Keratinocyte (primary cell): ENCODE measurements around the gene TMEM143. TPM values are rescaled to one million over a fixed set of nuclear protein-coding genes. Genes with fewer than 3 reads are reported as not detected.

ENCODE experiments used
- DNase-seq: peaks from one replicate; pipeline ENCODE4 v3.0.0-alpha.2; 2011; ENCODE audit warnings: low read depth, missing footprints, low spot score
- FAIRE-seq: peaks from 2 replicates; lab custom pipeline; 2011; peaks lifted over from hg19 to GRCh38; lab: Jason Lieb, UNC
- H2AFZ ChIP-seq: 2 replicates; pipeline ENCODE4 v1.6.0; 2012; ENCODE audit warnings: low read length, control low read depth, inconsistent platforms; ENCODE audit not compliant: control insufficient read depth
- H3K27ac ChIP-seq: 2 replicates; pipeline ENCODE4 v1.5.1; 2011; ENCODE audit warnings: low read length; ENCODE audit not compliant: control insufficient read depth, insufficient read depth
- H3K27me3 ChIP-seq: 3 replicates; pipeline ENCODE4 v1.6.0; 2011; ENCODE audit warnings: low read length; ENCODE audit not compliant: control insufficient read depth, insufficient read depth; ENCODE audit errors: extremely low read depth
- H3K36me3 ChIP-seq, 2 experiments: 2 replicates in 1 of 2; 3 replicates in 1 of 2; pipeline ENCODE4 v1.5.1; 2011; ENCODE audit warnings: low read length in 2 of 2, mild to moderate bottlenecking in 1 of 2; ENCODE audit not compliant: control insufficient read depth in 2 of 2, insufficient read depth in 2 of 2; ENCODE audit errors: extremely low read depth in 1 of 2
- H3K4me1 ChIP-seq: 3 replicates; pipeline ENCODE4 v1.5.1; 2011; ENCODE audit warnings: low read length; ENCODE audit not compliant: control insufficient read depth, insufficient read depth; ENCODE audit errors: extremely low read depth
- H3K4me2 ChIP-seq: 3 replicates; pipeline ENCODE4 v1.6.0; 2011; ENCODE audit warnings: low read depth, low read length; ENCODE audit not compliant: control insufficient read depth, insufficient read depth; ENCODE audit errors: extremely low read depth
- H3K4me3 ChIP-seq, 3 experiments: fragments of 200-600 bp in 1 of 3; sonication (generic) in 1 of 3; 2 replicates in 2 of 3; 3 replicates in 1 of 3; pipeline ENCODE4 v1.5.1; 2011 to 2016; ENCODE audit warnings: low read length in 3 of 3, mild to moderate bottlenecking in 3 of 3, control low read depth in 2 of 3, inconsistent platforms in 1 of 3, low read depth in 1 of 3, mixed read lengths in 1 of 3, mixed run types in 1 of 3, moderate library complexity in 1 of 3; ENCODE audit not compliant: control insufficient read depth in 2 of 3, insufficient read depth in 2 of 3; ENCODE audit errors: extremely low read depth in 1 of 3
- H3K79me2 ChIP-seq: 2 replicates; pipeline ENCODE4 v1.6.0; 2012; ENCODE audit warnings: low read length; ENCODE audit not compliant: control insufficient read depth, insufficient read depth
- H3K9ac ChIP-seq: 3 replicates; pipeline ENCODE4 v1.6.0; 2011; ENCODE audit warnings: low read length; ENCODE audit not compliant: control insufficient read depth, insufficient read depth; ENCODE audit errors: extremely low read depth
- H3K9me1 ChIP-seq: 3 replicates; pipeline ENCODE4 v1.6.0; 2011; ENCODE audit warnings: low read length; ENCODE audit not compliant: control insufficient read depth, insufficient read depth; ENCODE audit errors: extremely low read depth
- H3K9me3 ChIP-seq: 2 replicates; pipeline ENCODE4 v1.5.1; 2012; ENCODE audit warnings: low read depth, low read length; ENCODE audit not compliant: control insufficient read depth
- H4K20me1 ChIP-seq: 3 replicates; pipeline ENCODE4 v1.6.0; 2011; ENCODE audit warnings: low read length; ENCODE audit not compliant: control insufficient read depth, insufficient read depth; ENCODE audit errors: extremely low read depth
- EZH2 ChIP-seq: IDR thresholded peaks from one replicate; pipeline ENCODE4 v1.6.1; 2012; ENCODE audit warnings: inconsistent platforms, mild to moderate bottlenecking, low read length, moderate library complexity
- dilution Hi-C: fragments of 300-500 bp; cut with MboI; formaldehyde crosslinking; loops from one replicate; pipeline ENCODE4 v1.7.0; 2020; ENCODE audit warnings: low sequenced_read_pairs; ENCODE audit not compliant: extremely low pct_ligation_motif_present
- polyA plus RNA-seq, 5 experiments: library from polyadenylated mRNA; depleted of rRNA in 3 of 5; stranded (reverse) in 3 of 5; stranded (forward) in 1 of 5; unstranded in 1 of 5; fragments of >200 nt; gene quantifications; 1 replicate in 1 of 5; 2 replicates in 3 of 5; 3 replicates in 1 of 5; pipeline versions ENCODE4 v1.2.1 to v1.2.3, GENCODE V29; 2011 to 2012; ENCODE audit warnings: missing spikeins in 2 of 5, low read depth in 1 of 5, low replicate concordance in 1 of 5
- TF ChIP-seq, protein P1 (sequence below), 3 experiments: IDR thresholded peaks in 1 of 3; conservative IDR thresholded peaks in 1 of 3; optimal IDR thresholded peaks in 1 of 3; 2 replicates in 2 of 3; 3 replicates in 1 of 3; pipeline versions ENCODE3 to v1.5.1; 2011; ENCODE audit warnings: low read length in 3 of 3, mild to moderate bottlenecking in 3 of 3, moderate library complexity in 2 of 3, control low read depth in 1 of 3, inconsistent platforms in 1 of 3; ENCODE audit not compliant: insufficient read depth in 2 of 3; ENCODE audit errors: extremely low read depth in 1 of 3

TMEM143 gene
- polyA plus RNA-seq, 1 donor (not counting 4 experiments of a cell fraction or from before 2014, with no cell fraction given), result 2.9 TPM

- TF ChIP-seq, protein P1, sequence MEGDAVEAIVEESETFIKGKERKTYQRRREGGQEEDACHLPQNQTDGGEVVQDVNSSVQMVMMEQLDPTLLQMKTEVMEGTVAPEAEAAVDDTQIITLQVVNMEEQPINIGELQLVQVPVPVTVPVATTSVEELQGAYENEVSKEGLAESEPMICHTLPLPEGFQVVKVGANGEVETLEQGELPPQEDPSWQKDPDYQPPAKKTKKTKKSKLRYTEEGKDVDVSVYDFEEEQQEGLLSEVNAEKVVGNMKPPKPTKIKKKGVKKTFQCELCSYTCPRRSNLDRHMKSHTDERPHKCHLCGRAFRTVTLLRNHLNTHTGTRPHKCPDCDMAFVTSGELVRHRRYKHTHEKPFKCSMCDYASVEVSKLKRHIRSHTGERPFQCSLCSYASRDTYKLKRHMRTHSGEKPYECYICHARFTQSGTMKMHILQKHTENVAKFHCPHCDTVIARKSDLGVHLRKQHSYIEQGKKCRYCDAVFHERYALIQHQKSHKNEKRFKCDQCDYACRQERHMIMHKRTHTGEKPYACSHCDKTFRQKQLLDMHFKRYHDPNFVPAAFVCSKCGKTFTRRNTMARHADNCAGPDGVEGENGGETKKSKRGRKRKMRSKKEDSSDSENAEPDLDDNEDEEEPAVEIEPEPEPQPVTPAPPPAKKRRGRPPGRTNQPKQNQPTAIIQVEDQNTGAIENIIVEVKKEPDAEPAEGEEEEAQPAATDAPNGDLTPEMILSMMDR (optimal IDR thresholded peaks at IDR 0.05 in 1 of 3, IDR thresholded peaks at IDR 0.05 in 1 of 3, conservative IDR thresholded peaks at IDR 0.05 in 1 of 3; ENCODE audit: extremely low read depth in 1 of 3, insufficient read depth in 2 of 3, low read length in 3 of 3), result no peak
- no peak for TF ChIP-seq EZH2
- no peak for DNase-seq
- Histone ChIP-seq H3K27me3 (no peaks in the 10 kb centered on the region), H3K4me1 (peaks cover 18% of the 10 kb centered on the region), H3K4me2 (no peak overlapping the region), H3K4me3 (no peak overlapping the region), H2AFZ (no peak overlapping the region), H3K27ac (no peak overlapping the region), H3K9me3 (no peaks in the 10 kb centered on the region), H3K9ac (no peak overlapping the region), H3K79me2 (no peaks in the 10 kb centered on the region), H3K36me3 (no peaks in the 10 kb centered on the region), H4K20me1 (no peaks in the 10 kb centered on the region), H3K9me1 (no peaks in the 10 kb centered on the region)
- dilution Hi-C loops, result no loop called here
- no peak for FAIRE-seq
These were observed 18.8 kb downstream of the TMEM143 start for GRCh38 chr19:48344892-48345291.

DNA sequence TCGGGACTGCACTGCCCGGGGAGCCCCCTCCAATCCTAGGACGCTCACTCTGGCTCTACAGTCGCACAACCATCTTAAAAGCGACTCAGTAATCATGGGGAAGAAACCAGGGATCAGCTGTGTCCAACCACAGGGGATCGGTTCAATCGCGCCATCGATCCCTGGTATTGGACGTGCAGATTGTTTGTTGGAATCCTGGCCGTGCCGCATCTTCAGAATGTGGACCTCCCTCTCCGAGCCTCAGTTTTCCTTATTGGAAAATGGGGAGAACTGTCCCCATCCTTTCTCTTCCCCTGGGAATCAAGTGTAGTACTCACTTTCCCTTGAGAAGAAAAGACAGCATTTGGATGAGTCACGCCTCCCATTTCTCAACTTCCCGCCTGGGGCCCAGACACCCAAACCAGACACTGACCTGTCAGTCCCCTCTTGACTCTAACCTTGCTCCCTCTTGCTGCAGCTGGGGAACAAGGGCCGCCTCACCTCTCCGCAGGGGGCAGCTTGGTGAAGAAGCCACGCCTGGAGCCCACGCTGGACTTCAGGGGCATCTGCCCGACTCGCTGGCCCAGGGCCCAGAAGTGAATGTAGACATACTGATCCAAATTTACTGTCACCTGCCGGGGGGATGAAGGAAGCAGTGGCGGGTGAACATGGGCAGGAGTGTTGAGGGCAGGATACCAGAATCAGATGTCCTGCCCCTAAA, 20.7 kb downstream of the TMEM143 start:
- Histone ChIP-seq H3K4me3 (no peak overlapping the region), H3K27ac (no peak overlapping the region), H2AFZ (no peak overlapping the region), H3K79me2 (no peaks in the 10 kb centered on the region), H3K27me3 (no peaks in the 10 kb centered on the region), H3K4me2 (no peak overlapping the region), H3K4me1 (peaks cover 18% of the 10 kb centered on the region), H3K9me3 (no peaks in the 10 kb centered on the region), H3K9me1 (no peaks in the 10 kb centered on the region), H4K20me1 (no peaks in the 10 kb centered on the region), H3K9ac (no peak overlapping the region), H3K36me3 (no peaks in the 10 kb centered on the region)
- dilution Hi-C loops, result no loop called here
- TF ChIP-seq, protein P1 (optimal IDR thresholded peaks at IDR 0.05 in 1 of 3, IDR thresholded peaks at IDR 0.05 in 1 of 3, conservative IDR thresholded peaks at IDR 0.05 in 1 of 3; ENCODE audit: extremely low read depth in 1 of 3, insufficient read depth in 2 of 3, low read length in 3 of 3), result no peak
- TF ChIP-seq EZH2, result no peak
- FAIRE-seq, result no peak
- no peak for DNase-seq
